ENCODE measurements around the gene ARMS2. TPM values are rescaled to one million over a fixed set of nuclear protein-coding genes. Genes with fewer than 3 reads are reported as not detected.

Gene ARMS2
- total and polyA plus RNA-seq, 2 donors (not counting 1 experiment from before 2014, with no cell fraction given), result not detected

- Histone ChIP-seq H3K79me2 (ENCODE audit: control insufficient read depth, insufficient read depth, low read length) (no peaks in the 10 kb centered on the region), H3K27ac (ENCODE audit: insufficient read depth, low read length) (no peak overlapping the region), H3K4me3 (replicated peaks in 1 of 4; ENCODE audit: control extremely low read depth in 1 of 4, insufficient read depth in 1 of 4, low read depth in 3 of 4, low read length in 4 of 4) (no peak overlapping the region)
These were observed 39.3 kb downstream of the ARMS2 start for GRCh38 chr10:122493761-122494160.

GRCh38 chr10:122494173-122494820 is 39.8 kb downstream of the ARMS2 start:
- Histone ChIP-seq H2AFZ (ENCODE audit: low read length) (no peak overlapping the region), H3K36me3 (ENCODE audit: control insufficient read depth, insufficient read depth, low read length) (no peaks in the 10 kb centered on the region), H3K4me1 (ENCODE audit: control insufficient read depth, extremely low read depth, insufficient read depth, low read length) (peaks cover 5% of the 10 kb centered on the region), H3K79me2 (ENCODE audit: control insufficient read depth, insufficient read depth, low read length) (no peaks in the 10 kb centered on the region), H3K4me2 (ENCODE audit: extremely low read depth, insufficient read depth, low read length) (no peak overlapping the region), H3K27ac (ENCODE audit: insufficient read depth, low read length) (no peak overlapping the region), H4K20me1 (ENCODE audit: control insufficient read depth, extremely low read depth, insufficient read depth, low read length) (no peaks in the 10 kb centered on the region), H3K9ac (ENCODE audit: insufficient read depth, low read length) (no peak overlapping the region), H3K4me3 (replicated peaks in 1 of 4; ENCODE audit: control extremely low read depth in 1 of 4, insufficient read depth in 1 of 4, low read depth in 3 of 4, low read length in 4 of 4) (no peak overlapping the region), H3K27me3 (ENCODE audit: control insufficient read depth, insufficient read depth, low read length) (no peaks in the 10 kb centered on the region), H3K9me3 (ENCODE audit: control insufficient read depth, insufficient read depth, low read depth, low read length) (no peaks in the 10 kb centered on the region)
- TF ChIP-seq CTCF (conservative IDR thresholded peaks at IDR 0.05 in 1 of 2, IDR thresholded peaks at IDR 0.05 in 1 of 2; ENCODE audit: low read depth in 1 of 2, low read length in 2 of 2), result no peak
- TF ChIP-seq EZH2 (IDR thresholded peaks at IDR 0.05; ENCODE audit: low read length, missing control alignments), result no peak
- DNase-seq (ENCODE audit: low read depth in 2 of 2), result no peak

More at GRCh38 chr10:122493761-122494160, 39.3 kb downstream of the ARMS2 start:
- Histone ChIP-seq H2AFZ (ENCODE audit: low read length) (no peak overlapping the region), H3K27me3 (ENCODE audit: control insufficient read depth, insufficient read depth, low read length) (no peaks in the 10 kb centered on the region), H3K4me2 (ENCODE audit: extremely low read depth, insufficient read depth, low read length) (no peak overlapping the region), H3K9ac (ENCODE audit: insufficient read depth, low read length) (no peak overlapping the region), H3K9me3 (ENCODE audit: control insufficient read depth, insufficient read depth, low read depth, low read length) (no peaks in the 10 kb centered on the region), H3K4me1 (ENCODE audit: control insufficient read depth, extremely low read depth, insufficient read depth, low read length) (peaks cover 1% of the 10 kb centered on the region), H3K36me3 (ENCODE audit: control insufficient read depth, insufficient read depth, low read length) (no peaks in the 10 kb centered on the region), H4K20me1 (ENCODE audit: control insufficient read depth, extremely low read depth, insufficient read depth, low read length) (no peaks in the 10 kb centered on the region)
- DNase-seq (ENCODE audit: low read depth in 2 of 2), result no peak
- TF ChIP-seq EZH2 (IDR thresholded peaks at IDR 0.05; ENCODE audit: low read length, missing control alignments), result no peak
- no peak for TF ChIP-seq CTCF (conservative IDR thresholded peaks at IDR 0.05 in 1 of 2, IDR thresholded peaks at IDR 0.05 in 1 of 2; ENCODE audit: low read depth in 1 of 2, low read length in 2 of 2)

DNA sequence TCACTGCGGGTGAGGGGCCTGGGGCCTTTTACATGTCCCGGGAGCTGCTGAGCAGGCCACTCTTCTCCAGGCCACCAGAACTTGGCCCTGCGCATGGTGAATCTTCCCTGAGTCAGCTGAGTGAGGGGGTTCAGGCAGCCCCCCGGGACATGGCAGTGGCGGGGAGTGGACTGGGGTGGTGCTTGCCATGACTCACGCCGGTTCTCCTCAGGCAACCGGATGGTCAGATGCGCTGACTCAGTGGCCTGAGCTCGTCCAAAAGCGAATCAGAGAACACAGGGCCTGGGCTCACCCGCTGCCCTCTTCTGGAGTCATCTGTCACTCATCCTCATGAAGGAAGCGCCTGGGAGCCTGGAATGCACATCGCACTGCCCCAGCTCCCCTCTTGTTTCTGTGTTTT is 40.4 kb downstream of the ARMS2 start:
- no peak overlapping the region for H3K9ac ChIP-seq (ENCODE audit: insufficient read depth, low read length)
- DNase-seq (ENCODE audit: low read depth in 2 of 2), result peak; percentile 78 to 91
- H3K4me3 ChIP-seq (replicated peaks in 1 of 4; ENCODE audit: control extremely low read depth in 1 of 4, insufficient read depth in 1 of 4, low read depth in 3 of 4, low read length in 4 of 4), result no peak overlapping the region
- no peak overlapping the region for H2AFZ ChIP-seq (ENCODE audit: low read length)
- no peaks in the 10 kb centered on the region for H4K20me1 ChIP-seq (ENCODE audit: control insufficient read depth, extremely low read depth, insufficient read depth, low read length)
- TF ChIP-seq EZH2 (IDR thresholded peaks at IDR 0.05; ENCODE audit: low read length, missing control alignments), result no peak
- no peak for TF ChIP-seq CTCF (conservative IDR thresholded peaks at IDR 0.05 in 1 of 2, IDR thresholded peaks at IDR 0.05 in 1 of 2; ENCODE audit: low read depth in 1 of 2, low read length in 2 of 2)
- peaks cover 5% of the 10 kb centered on the region for H3K4me1 ChIP-seq (ENCODE audit: control insufficient read depth, extremely low read depth, insufficient read depth, low read length)
- no peak overlapping the region for H3K4me2 ChIP-seq (ENCODE audit: extremely low read depth, insufficient read depth, low read length)
- no peaks in the 10 kb centered on the region for H3K79me2 ChIP-seq (ENCODE audit: control insufficient read depth, insufficient read depth, low read length)
- no peaks in the 10 kb centered on the region for H3K9me3 ChIP-seq (ENCODE audit: control insufficient read depth, insufficient read depth, low read depth, low read length)
- H3K27me3 ChIP-seq (ENCODE audit: control insufficient read depth, insufficient read depth, low read length), result no peaks in the 10 kb centered on the region
- H3K36me3 ChIP-seq (ENCODE audit: control insufficient read depth, insufficient read depth, low read length), result no peaks in the 10 kb centered on the region
- H3K27ac ChIP-seq (ENCODE audit: insufficient read depth, low read length), result peak overlapping the region; percentile 22
